ENCODE measurements around the gene R3HDM4.
"Not testable (repeated sequence)": the region's sequence is repeated elsewhere in the genome, so short reads cannot be mapped to it uniquely, and the experiment has no call there.

The R3HDM4 gene

DNA sequence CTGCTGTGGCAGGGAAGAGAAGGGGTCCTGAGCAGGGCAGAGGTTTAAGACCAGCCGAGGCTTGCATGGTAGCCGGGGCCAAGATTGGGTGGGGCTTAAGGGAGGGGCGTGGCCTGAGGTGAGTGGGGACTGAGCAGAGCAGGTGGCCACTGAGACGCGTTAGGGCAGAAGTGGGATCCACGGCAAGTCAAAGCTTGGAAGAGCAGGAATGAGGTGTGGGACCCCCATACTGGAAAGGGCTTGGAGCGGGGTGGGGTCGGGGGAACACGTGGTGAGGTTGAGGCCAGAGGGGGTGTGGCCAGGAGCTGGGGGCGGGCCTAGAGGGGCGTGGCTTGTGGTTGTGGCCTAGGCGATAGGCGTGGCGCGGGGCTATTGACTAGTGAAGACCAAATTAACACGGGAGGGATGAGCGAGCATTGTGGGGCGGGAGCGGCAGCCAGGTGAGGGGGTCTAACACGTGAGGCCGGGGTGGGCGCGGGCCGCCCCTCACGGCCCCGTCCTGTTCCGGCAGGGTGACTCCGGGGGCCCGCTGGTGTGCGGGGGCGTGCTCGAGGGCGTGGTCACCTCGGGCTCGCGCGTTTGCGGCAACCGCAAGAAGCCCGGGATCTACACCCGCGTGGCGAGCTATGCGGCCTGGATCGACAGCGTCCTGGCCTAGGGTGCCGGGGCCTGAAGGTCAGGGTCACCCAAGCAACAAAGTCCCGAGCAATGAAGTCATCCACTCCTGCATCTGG, 50.3 kb downstream of the R3HDM4 start:
- peak; percentile 49 to 70 for DNase-seq (ENCODE audit: extremely low read depth in 1 of 2, low read depth in 1 of 2)

DNA sequence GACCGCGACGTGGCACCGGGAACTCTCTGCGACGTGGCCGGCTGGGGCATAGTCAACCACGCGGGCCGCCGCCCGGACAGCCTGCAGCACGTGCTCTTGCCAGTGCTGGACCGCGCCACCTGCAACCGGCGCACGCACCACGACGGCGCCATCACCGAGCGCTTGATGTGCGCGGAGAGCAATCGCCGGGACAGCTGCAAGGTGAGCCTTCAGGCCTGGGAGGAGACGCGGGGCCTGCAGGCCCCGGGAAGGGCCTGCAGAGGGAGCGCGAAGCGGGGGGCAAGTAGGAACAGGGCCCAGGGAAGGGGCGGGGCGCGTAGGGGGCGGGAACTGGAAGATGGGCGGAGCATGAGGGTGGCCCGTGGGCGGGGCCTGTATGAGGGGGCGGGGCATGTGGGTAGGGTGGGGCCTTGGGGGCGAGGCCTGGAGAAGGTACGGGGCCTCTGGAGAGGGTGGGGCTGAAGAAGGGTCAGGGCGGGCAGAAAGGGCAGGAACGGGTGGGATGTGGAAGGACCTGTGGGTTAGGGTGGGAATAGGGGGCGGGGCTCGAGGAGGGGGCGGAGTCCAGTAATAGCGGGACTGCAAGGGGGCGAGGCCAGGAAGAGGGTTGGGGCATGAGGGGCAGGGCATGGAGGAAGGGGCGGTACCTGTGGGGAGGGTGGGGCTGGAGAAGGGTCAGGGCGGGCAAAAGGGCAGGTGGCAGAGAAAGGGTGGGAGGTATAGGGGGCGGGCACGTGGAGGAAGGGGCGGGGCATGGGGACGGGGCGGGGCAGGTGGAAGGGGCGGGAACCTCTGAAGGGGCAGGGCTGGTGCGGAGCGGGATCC, 51.1 kb downstream of the R3HDM4 start:
- peak; percentile 35 to 62 for DNase-seq (ENCODE audit: extremely low read depth in 1 of 2, low read depth in 1 of 2)

DNA sequence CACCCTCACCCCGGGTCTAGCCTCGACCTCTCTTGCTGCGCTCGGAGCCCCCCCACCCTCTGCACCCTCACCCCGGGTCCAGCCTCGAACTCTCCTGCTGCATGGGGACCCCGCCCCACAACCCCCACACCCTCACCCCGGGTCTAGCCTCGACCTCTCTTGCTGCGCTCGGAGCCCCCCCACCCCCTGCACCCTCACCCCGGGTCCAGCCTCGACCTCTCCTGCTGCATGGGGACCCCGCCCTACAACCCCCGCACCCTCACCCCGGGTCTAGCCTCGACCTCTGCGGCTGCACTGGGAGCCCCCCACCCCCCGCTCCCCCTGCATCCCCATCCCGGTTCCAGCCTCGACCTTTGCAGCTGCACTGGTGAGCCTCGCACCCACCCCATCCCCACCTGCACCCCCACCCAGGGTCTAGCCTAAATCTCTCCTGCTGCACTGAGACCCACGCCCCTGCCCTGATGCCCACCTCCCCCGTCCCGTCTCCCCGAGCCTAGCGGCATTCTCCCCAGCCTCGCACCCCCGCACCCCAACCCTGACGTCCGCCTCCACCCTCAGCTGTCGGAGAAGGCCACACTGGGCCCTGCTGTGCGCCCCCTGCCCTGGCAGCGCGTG, 51.8 kb downstream of the R3HDM4 start:
- no peak for DNase-seq (ENCODE audit: extremely low read depth in 1 of 2, low read depth in 1 of 2)

DNA sequence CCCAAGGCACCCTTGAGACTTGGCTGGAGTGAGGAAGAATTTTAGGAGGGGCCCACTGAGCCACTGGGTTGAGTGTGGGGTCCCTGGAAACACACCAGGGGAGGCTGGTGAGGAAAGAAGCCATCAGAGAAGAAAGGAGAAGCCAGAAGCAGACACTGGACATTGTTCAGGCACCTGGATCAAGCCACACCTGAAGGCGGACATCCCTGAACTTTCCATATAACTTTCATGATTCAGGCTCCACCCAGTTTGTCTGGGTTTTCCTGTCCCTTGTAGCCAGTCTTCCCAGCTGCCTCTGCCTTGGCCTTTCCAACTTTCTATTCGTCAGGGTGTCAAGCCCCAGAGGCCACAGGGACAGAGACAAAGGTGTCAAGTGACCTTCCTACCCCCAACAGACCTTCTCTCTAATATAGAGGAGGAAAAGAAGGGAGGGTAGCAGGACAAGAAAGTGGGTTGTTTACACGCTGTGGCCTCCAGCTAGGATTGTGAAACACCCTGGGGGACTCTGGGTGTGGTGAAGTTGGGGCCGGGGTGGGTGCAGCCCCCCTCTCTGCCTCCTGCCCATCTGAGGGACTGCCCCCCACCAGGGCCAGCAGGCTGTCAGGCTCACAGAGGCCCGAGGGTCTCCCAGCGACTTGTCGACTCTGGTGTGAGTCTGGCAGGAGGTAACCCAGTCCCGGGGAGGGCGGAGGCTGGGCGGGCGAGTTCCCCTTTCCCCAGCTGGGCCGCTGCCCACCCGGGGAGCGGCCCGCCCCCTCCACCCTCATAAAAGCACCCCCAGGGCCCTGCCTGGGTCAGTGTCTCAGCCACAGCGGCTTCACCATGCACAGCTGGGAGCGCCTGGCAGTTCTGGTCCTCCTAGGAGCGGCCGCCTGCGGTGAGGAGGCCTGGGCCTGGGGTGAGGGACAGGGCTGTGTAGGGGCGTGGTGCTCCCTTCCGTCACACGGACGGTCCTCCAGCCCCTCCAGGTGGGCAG, 53.9 kb downstream of the R3HDM4 start, which contains the start of gene CFD:
Gene CFD (plus strand): TSS at position 797 of the 976 bp plus-strand sequence. CDS start 26 bp downstream, at position 823.
- no peak for DNase-seq (ENCODE audit: extremely low read depth in 1 of 2, low read depth in 1 of 2)

DNA sequence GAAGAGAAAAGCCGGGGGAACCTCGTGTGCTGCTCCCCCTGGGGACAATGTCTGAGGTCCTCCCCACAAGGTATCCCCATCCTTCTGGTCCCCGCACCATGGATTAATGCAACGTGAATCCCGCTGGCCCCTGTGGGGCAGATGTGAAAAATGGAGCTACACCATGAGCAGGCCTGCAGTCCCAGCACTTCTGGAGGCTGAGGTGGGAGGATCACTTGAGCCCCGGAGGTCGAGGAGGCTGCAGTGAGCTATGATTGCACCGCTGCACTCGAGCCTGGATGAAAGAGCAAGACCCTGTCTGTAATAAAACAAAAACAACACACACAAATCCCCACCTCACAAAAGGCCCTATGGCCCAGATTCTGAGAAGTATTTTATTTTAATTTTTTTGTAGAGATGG, 54.7 kb downstream of the R3HDM4 start:
- DNase-seq (ENCODE audit: extremely low read depth in 1 of 2, low read depth in 1 of 2): no peak

DNA sequence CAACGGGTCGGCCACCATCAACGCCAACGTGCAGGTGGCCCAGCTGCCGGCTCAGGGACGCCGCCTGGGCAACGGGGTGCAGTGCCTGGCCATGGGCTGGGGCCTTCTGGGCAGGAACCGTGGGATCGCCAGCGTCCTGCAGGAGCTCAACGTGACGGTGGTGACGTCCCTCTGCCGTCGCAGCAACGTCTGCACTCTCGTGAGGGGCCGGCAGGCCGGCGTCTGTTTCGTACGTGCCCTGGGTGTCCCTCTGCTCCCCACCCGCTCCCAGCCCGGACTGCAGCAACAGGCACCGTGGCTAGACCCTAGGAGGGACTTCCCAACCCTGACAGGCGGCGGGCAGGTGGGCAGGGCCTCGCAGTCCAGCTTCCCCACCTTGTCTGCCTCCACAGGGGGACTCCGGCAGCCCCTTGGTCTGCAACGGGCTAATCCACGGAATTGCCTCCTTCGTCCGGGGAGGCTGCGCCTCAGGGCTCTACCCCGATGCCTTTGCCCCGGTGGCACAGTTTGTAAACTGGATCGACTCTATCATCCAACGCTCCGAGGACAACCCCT, 57.4 kb downstream of the R3HDM4 start:
- DNase-seq (ENCODE audit: extremely low read depth in 1 of 2, low read depth in 1 of 2): no peak

DNA sequence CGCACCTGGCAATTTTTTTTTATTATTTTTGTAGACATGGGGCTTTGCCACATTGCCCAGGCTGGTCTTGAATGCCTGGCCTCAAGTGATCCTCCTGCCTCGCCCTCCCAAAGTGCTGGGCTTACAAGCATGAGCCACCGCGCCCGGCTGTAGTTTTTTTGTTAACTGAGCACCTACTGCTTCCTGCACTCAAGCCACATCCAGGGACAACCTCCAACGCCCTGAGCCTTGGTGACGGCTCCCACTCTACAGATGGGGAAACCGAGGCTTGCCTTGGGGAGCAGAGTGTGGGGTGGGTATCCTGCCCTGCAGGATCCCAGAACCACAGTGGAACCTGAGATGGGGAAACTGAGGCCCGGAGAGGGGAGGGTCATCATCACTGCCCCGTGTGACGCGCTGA, 57.9 kb downstream of the R3HDM4 start:
- no peak for DNase-seq (ENCODE audit: extremely low read depth in 1 of 2, low read depth in 1 of 2)

DNA sequence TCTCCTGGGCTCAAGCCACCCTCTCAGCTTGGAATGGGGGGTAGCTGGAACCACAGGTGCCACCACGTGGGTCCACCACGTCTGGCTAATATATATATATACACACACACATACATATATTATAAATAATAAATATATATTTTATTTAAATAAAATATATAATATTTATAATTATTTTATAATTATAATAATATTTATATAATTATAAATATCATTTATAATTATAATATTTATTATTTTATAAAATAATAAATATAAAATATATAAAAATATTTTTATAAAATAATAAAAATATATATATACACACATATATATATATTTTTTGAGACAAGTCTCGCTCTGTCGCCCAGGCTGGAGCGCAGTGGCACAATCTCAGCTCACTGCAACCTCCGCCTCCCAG, 58.5 kb downstream of the R3HDM4 start:
- no peak for DNase-seq (ENCODE audit: extremely low read depth in 1 of 2, low read depth in 1 of 2)

DNA sequence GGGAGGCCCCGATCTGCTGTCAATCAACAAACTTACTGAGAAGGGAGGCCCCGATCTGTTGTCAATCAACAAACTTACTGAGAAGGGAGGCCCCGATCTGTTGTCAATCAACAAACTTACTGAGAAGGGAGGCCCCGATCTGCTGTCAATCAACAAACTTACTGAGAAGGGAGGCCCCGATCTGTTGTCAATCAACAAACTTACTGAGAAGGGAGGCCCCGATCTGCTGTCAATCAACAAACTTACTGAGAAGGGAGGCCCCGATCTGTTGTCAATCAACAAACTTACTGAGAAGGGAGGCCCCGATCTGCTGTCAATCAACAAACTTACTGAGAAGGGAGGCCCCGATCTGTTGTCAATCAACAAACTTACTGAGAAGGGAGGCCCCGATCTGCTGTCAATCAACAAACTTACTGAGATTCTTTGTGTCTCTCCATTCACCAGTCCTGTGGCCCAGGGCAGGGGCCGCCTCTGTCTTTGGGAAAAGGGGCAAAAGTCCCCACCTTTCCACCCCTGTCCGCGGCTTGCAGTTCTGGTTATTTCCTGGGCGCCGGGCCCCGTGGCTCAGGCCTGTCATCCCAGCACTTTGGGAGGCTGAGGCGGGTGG, 59.3 kb downstream of the R3HDM4 start:
- DNase-seq (ENCODE audit: extremely low read depth in 1 of 2, low read depth in 1 of 2): not testable (repeated sequence)

DNA sequence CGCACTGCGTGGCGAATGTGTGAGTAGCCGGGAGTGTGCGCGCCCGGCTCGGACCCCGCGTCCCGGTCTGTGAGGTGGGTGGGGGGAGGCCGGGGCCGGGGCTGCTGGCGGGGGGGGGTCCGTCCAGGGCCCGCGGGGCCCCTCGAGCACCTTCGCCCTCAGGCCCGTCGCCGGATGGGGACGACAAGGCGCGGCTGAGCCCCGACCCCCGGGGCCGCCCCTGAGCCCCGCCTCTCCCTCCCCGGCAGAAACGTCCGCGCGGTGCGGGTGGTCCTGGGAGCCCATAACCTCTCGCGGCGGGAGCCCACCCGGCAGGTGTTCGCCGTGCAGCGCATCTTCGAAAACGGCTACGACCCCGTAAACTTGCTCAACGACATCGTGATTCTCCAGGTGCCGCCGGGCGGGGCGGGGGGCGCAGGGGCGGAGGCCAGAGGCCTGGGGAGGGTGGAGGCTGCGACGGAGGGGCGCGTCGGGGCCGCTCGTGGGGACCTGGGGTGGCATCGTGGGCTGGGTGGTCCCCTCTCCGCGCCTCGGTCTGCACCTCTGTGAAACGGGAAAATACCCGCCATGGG, 59.9 kb downstream of the R3HDM4 start:
- no peak for DNase-seq (ENCODE audit: extremely low read depth in 1 of 2, low read depth in 1 of 2)

DNA sequence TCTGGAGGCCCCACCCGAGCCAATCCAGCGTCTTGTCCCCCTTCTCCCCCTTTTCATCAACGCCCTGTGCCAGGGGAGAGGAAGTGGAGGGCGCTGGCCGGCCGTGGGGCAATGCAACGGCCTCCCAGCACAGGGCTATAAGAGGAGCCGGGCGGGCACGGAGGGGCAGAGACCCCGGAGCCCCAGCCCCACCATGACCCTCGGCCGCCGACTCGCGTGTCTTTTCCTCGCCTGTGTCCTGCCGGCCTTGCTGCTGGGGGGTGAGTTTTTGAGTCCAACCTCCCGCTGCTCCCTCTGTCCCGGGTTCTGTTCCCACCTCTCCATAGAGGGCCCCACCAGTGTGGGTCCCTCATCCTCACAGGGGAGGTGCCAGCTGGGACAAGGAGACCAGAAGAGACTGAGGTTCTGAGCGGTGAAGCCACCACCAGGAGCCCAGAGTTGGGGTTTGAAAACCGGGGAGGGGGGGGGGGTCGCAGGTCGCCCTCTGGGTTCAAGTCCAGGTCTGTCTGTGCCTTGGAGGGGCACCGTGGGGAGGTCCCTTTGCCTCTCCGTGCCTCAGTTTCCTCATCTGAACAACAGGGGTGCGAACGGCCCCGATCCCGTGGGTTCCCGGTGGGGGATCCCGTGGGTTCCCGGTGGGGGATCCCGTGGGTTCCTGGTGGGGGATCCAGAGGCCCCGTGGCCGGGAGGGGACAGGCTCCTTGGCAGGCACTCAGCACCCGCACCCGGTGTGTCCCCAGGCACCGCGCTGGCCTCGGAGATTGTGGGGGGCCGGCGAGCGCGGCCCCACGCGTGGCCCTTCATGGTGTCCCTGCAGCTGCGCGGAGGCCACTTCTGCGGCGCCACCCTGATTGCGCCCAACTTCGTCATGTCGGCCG, 60.6 kb downstream of the R3HDM4 start, which contains the start of gene ELANE:
Gene ELANE (plus strand): TSS at position 168 of the 878 bp plus-strand sequence. CDS start 26 bp downstream, at position 194.
- DNase-seq (ENCODE audit: extremely low read depth in 1 of 2, low read depth in 1 of 2): no peak

DNA sequence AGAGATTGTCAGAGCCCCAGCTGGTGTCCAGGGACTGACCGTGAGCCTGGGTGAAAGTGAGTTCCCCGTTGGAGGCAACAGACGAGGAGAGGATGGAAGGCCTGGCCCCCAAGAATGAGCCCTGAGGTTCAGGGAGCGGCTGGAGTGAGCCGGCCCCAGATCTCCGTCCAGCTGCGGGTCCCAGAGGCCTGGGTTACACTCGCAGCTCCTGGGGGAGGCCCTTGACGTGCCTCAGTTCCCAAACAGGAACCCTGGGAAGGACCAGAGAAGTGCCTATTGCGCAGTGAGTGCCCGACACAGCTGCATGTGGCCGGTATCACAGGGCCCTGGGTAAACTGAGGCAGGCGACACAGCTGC, 62.1 kb downstream of the R3HDM4 start:
- no peak for DNase-seq (ENCODE audit: extremely low read depth in 1 of 2, low read depth in 1 of 2)

DNA sequence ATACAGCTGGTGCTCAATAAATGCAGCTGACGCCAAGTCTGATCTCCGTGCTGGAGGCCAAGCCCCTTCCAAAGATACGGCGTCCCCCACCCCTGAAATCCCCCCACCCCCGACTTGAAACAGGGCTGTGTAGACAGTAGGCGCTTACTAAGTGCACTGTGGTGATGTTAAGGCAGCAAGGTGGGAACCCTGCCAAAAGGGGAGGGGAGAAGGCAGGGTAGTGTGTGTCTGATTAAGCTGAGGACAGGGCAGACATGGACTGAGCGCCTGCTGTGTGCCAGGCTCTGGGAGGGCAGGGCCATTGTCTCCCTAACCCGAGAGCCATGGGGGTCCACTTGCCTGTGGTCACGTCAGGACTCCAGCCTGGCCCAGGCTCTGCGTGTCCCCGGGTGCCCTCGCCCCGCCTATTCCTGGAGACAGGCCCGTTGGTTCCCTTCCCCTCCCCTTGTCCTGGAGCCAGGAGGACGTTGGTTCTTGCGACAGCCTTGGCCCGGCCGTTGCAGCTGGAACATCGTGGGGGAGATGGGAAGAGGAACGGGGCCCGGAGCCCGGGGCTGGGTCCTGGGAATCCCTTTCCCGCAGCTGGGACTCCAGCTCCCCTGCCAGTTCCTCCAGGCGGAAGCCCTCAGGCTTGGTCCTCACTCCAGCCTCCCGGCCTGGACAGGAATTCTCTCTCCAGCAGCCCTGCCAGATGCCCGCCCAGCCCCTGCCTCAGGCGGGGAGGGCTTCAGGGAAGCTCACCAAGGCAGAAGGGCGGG, 62.6 kb downstream of the R3HDM4 start:
- no peak for DNase-seq (ENCODE audit: extremely low read depth in 1 of 2, low read depth in 1 of 2)

DNA sequence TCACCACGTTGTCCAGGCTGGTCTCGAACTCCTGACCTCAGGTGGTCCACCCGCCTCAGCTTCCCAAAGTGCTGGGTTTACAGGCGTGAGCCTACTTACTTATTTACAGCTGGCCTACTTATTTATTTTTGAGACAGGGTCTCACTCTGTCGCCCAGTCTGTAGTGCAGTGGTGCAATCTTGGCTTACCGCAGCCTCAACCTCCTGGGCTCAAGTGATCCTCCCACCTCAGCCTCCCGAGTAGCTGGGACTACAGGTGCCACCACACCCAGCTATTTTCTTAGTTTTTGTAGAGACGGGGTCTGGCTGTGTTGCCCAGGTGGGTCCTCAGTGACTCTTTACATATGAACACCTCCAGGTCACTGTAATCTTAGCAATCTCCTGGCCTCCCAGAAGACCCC, 63.8 kb downstream of the R3HDM4 start:
- DNase-seq (ENCODE audit: extremely low read depth in 1 of 2, low read depth in 1 of 2): not testable (repeated sequence)

DNA sequence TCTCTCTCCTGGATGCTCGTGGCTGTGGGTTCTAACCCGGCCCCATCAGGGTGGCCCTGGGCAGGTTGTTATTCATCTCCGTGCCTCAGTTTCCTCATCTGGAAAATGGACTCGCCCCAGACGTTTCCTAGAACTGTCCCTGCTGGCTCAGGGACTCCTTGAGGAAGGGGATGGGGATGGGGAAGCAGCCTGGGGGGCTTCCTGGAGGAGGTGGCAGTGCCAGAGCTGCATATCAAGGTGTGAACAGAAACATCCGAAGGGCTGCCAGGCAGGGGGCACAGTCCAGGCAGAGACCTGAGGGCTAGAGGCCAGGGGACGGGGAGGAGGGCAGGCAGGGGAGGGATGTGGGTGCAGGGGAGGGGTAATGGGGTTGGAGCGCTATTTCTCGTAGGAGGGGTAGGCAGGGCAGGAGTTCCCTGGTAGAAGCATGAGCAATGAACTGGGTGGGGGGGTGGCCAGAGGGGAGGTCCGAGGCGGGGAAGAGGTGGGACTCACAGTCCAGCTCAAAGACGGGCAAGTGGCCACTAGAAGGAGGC, 64.6 kb downstream of the R3HDM4 start:
- no peak for DNase-seq (ENCODE audit: extremely low read depth in 1 of 2, low read depth in 1 of 2)
